Osteocyte (in vitro differentiated cells): ENCODE results near the gene CPE. TPM values are rescaled to one million over a fixed set of nuclear protein-coding genes. Genes with fewer than 3 reads are reported as not detected.

ENCODE experiments used
- DNase-seq: peaks from one replicate; pipeline ENCODE4 v3.0.0; 2021; ENCODE audit warnings: mixed read lengths; ENCODE audit not compliant: unreplicated experiment; ENCODE audit errors: extremely low spot score
- H3K27ac Mint-ChIP-seq: one replicate; pipeline ENCODE4 v1.8.0; 2021; ENCODE audit warnings: mild to moderate bottlenecking, mixed read lengths; ENCODE audit not compliant: unreplicated experiment
- H3K27me3 Mint-ChIP-seq: one replicate; pipeline ENCODE4 v1.8.0; 2021; ENCODE audit warnings: mixed read lengths; ENCODE audit not compliant: unreplicated experiment
- H3K36me3 Mint-ChIP-seq: one replicate; pipeline ENCODE4 v1.8.0; 2021; ENCODE audit warnings: mixed read lengths; ENCODE audit not compliant: unreplicated experiment
- H3K4me1 Mint-ChIP-seq: one replicate; pipeline ENCODE4 v1.8.0; 2021; ENCODE audit warnings: mixed read lengths; ENCODE audit not compliant: unreplicated experiment
- H3K4me3 Mint-ChIP-seq: one replicate; pipeline ENCODE4 v1.8.0; 2021; ENCODE audit warnings: mild to moderate bottlenecking, moderate library complexity, mixed read lengths; ENCODE audit not compliant: unreplicated experiment
- H3K9me3 Mint-ChIP-seq: one replicate; pipeline ENCODE4 v1.8.0; 2021; ENCODE audit warnings: mixed read lengths; ENCODE audit not compliant: unreplicated experiment
- CTCF ChIP-seq: fragments of 200-600 bp; sonication (generic); IDR thresholded peaks from 2 replicates; pipeline ENCODE4 v1.5.0; 2021; ENCODE audit warnings: antibody characterized with exemption, mild to moderate bottlenecking, moderate library complexity
- total RNA-seq: library from RNA; stranded (reverse); gene quantifications from 2 replicates; pipeline ENCODE4 v1.2.1, GENCODE V29; 2021

The CPE gene
- total RNA-seq, 1 donor from 2014 or later: 195 TPM

GRCh38 chr4:165386328-165386727 is 7.5 kb downstream of the CPE start:
- Mint-ChIP-seq H3K27me3 (no peaks in the 10 kb centered on the region), H3K4me1 (peaks cover 58% of the 10 kb centered on the region), H3K27ac (no peak overlapping the region), H3K36me3 (no peaks in the 10 kb centered on the region), H3K4me3 (no peak overlapping the region), H3K9me3 (no peaks in the 10 kb centered on the region)
- TF ChIP-seq CTCF: no peak
- no peak for DNase-seq

GRCh38 chr4:165388756-165389155 is 9.9 kb downstream of the CPE start:
- Mint-ChIP-seq H3K36me3 (no peaks in the 10 kb centered on the region), H3K27ac (no peak overlapping the region), H3K4me1 (peaks cover 45% of the 10 kb centered on the region), H3K27me3 (no peaks in the 10 kb centered on the region), H3K9me3 (no peaks in the 10 kb centered on the region), H3K4me3 (no peak overlapping the region)
- TF ChIP-seq CTCF: no peak
- DNase-seq: no peak

- TF ChIP-seq CTCF: no peak
- Mint-ChIP-seq H3K4me1 (peaks cover 30% of the 10 kb centered on the region), H3K4me3 (no peak overlapping the region), H3K9me3 (no peaks in the 10 kb centered on the region), H3K36me3 (no peaks in the 10 kb centered on the region), H3K27ac (peak overlapping the region; percentile 79), H3K27me3 (no peaks in the 10 kb centered on the region)
- DNase-seq: no peak
Measured at GRCh38 chr4:165393051-165393450, 14.2 kb downstream of the CPE start.

- Mint-ChIP-seq H3K4me1 (peaks cover 33% of the 10 kb centered on the region), H3K9me3 (no peaks in the 10 kb centered on the region), H3K36me3 (no peaks in the 10 kb centered on the region), H3K27ac (peak overlapping the region; percentile 79), H3K4me3 (no peak overlapping the region), H3K27me3 (no peaks in the 10 kb centered on the region)
- DNase-seq: no peak
- no peak for TF ChIP-seq CTCF
Measured at GRCh38 chr4:165393704-165394103, 14.9 kb downstream of the CPE start.

GRCh38 chr4:165394275-165394674 is 15.5 kb downstream of the CPE start:
- DNase-seq: no peak
- H3K4me3 Mint-ChIP-seq: no peak overlapping the region
- H3K27ac Mint-ChIP-seq: peak overlapping the region; percentile 79
- no peaks in the 10 kb centered on the region for H3K27me3 Mint-ChIP-seq
- no peaks in the 10 kb centered on the region for H3K36me3 Mint-ChIP-seq
- TF ChIP-seq CTCF: no peak
- H3K4me1 Mint-ChIP-seq: peaks cover 32% of the 10 kb centered on the region
- H3K9me3 Mint-ChIP-seq: no peaks in the 10 kb centered on the region
